Transverse colon (tissue), 4 donors: ENCODE measurements around the gene NOXO1. TPM values are rescaled to one million over a fixed set of nuclear protein-coding genes. Genes with fewer than 3 reads are reported as not detected.

Source experiments
- DNase-seq: peaks from one replicate; pipeline ENCODE4 v3.0.0-alpha.2; 2019
- H3K27ac ChIP-seq, 4 donors: fragments of 200-600 bp; sonication (generic); 2 replicates each; pipeline ENCODE4 v1.5.1; 2016 to 2018; ENCODE audit warnings: inconsistent platforms in 4 of 4
- H3K27me3 ChIP-seq: fragments of 200-600 bp; sonication (generic); 2 replicates; pipeline ENCODE4 v1.5.1; 2017; ENCODE audit warnings: inconsistent platforms
- H3K36me3 ChIP-seq, 4 donors: fragments of 200-600 bp; sonication (generic); 2 replicates each; pipeline ENCODE4 v1.5.1; 2017 to 2019; ENCODE audit warnings: inconsistent platforms in 4 of 4
- H3K4me1 ChIP-seq, 4 donors: fragments of 200-600 bp; sonication (generic); 2 replicates each; pipeline ENCODE4 v1.5.1; 2017 to 2020; ENCODE audit warnings: inconsistent platforms in 4 of 4
- H3K4me3 ChIP-seq, 4 donors: fragments of 200-600 bp; sonication (generic); 1 replicate in 1 of 4; 2 replicates in 3 of 4; pipeline versions ENCODE4 v1.5.1 to v1.6.1; 2017 to 2019; ENCODE audit warnings: inconsistent platforms in 4 of 4
- H3K9me3 ChIP-seq, 2 donors: fragments of 200-600 bp; sonication (generic); 2 replicates each; pipeline ENCODE4 v1.5.1; 2017 to 2019; ENCODE audit warnings: inconsistent platforms in 2 of 2
- CTCF ChIP-seq, 5 experiments: fragments of 200-600 bp in 3 of 5; fragments of 450-650 bp in 2 of 5; sonication (generic) in 3 of 5; IDR thresholded peaks; 1 replicate in 2 of 5; 2 replicates in 3 of 5; pipeline ENCODE4 v1.5.1; 2016 to 2017; ENCODE audit warnings: antibody characterized with exemption in 5 of 5, inconsistent platforms in 3 of 5, mild to moderate bottlenecking in 2 of 5, moderate library complexity in 1 of 5
- EP300 ChIP-seq: sonication (generic); formaldehyde crosslinking; IDR thresholded peaks from one replicate; pipeline ENCODE4 v1.6.1; 2017; ENCODE audit warnings: antibody characterized with exemption, low read depth
- POLR2A ChIP-seq: fragments of 450-650 bp; IDR thresholded peaks from one replicate; pipeline ENCODE4 v1.6.1; 2016; ENCODE audit warnings: antibody characterized with exemption, mild to moderate bottlenecking, moderate library complexity
- POLR2AphosphoS5 ChIP-seq, 3 donors: sonication (generic); formaldehyde crosslinking; IDR thresholded peaks; one replicate each; pipeline ENCODE4 v1.6.1; 2016; ENCODE audit warnings: antibody characterized with exemption in 3 of 3
- WGBS, 2 donors: methylation state at CpG; one replicate each; pipeline ENCODE4 v1.1.5; 2018; ENCODE audit warnings: low coverage in 1 of 2; 5-methylcytosine and 5-hydroxymethylcytosine counted together
- in situ Hi-C, 4 donors: fragments of 200-750 bp; cut with MboI; loops; one replicate each; pipeline versions ENCODE4 v1.15.0 to v1.15.1; 2017; ENCODE audit warnings: low sequenced_read_pairs in 3 of 4, low pct_ligation_motif_present in 1 of 4, low pct_unique_long_range_greater_than_20kb in 1 of 4
- intact Hi-C: fragments of 100-400 bp; cut with DNase I; formaldehyde crosslinking; loops from one replicate; pipeline ENCODE4 v1.15.1; 2023; ENCODE audit warnings: low total_unique reads
- total RNA-seq, 4 donors: library from RNA; depleted of rRNA; stranded (reverse); fragments of >200 nt; gene quantifications; one replicate each; pipeline ENCODE4 v1.1.0, GENCODE V29; 2016

The NOXO1 gene
- total RNA-seq, 4 donors from 2014 or later: 4.2 to 29.8 (median 19.4) TPM

- TF ChIP-seq POLR2A: peak; percentile 45
- TF ChIP-seq EP300: no peak
- TF ChIP-seq POLR2AphosphoS5 (IDR thresholded peaks at IDR 0.05): peak in 2 of 3 donors; percentile 11 to 18
- TF ChIP-seq CTCF (IDR thresholded peaks at IDR 0.05): no peak
- Histone ChIP-seq H3K27ac (peak overlapping the region; percentile 91 to 95 (median 93)), H3K9me3 (no peaks in the 10 kb centered on the region), H3K27me3 (peaks cover 39% of the 10 kb centered on the region), H3K4me1 (peaks cover 22 to 67% (median 58%) of the 10 kb centered on the region in 4 donors), H3K4me3 (peak overlapping the region; percentile 58 to 90 (median 82)), H3K36me3 (peaks cover 0 to 7% (median 0%) of the 10 kb centered on the region in 4 donors)
- WGBS, 2 donors: 9 to 24% methylated on average over 7 to 36 of the region's 58 CpGs
- in situ Hi-C loops: no loop called here
- DNase-seq: peak; percentile 68
- intact Hi-C loops: loop anchor here (10.0 kb wide), 1 partner anchor 680 kb away; no protein-coding TSS in a partner anchor
Measured at GRCh38 chr16:1984347-1985225, 3.3 kb upstream of the NOXO1 start.

- intact Hi-C loops (loop anchor here (10.0 kb wide), 1 partner anchor 681 kb away; no protein-coding TSS in a partner anchor), in situ Hi-C loops (no loop called here)
- H3K27me3 ChIP-seq: peaks cover 37% of the 10 kb centered on the region
Measured at GRCh38 chr16:1983544-1984346, 2.5 kb upstream of the NOXO1 start, which contains the start of gene GFER. Gene GFER, plus strand, starts transcription at chr16:1984193. Its CDS starts 26 bp downstream, at chr16:1984219.

GRCh38 chr16:1982991-1983543 is 1.8 kb upstream of the NOXO1 start:
- Histone ChIP-seq H3K9me3 (no peaks in the 10 kb centered on the region), H3K36me3 (peaks cover 0 to 8% (median 2%) of the 10 kb centered on the region in 4 donors), H3K4me1 (peaks cover 22 to 66% (median 60%) of the 10 kb centered on the region in 4 donors), H3K27me3 (peaks cover 39% of the 10 kb centered on the region), H3K4me3 (peak overlapping the region in 3 of 4 donors; percentile 74 to 90 (median 89)), H3K27ac (peak overlapping the region; percentile 91 to 95 (median 93))
- 28 to 40% methylated on average over 1 to 19 of the region's 19 CpGs for WGBS, 2 donors
- in situ Hi-C loops: no loop called here
- intact Hi-C loops: loop anchor here (10.0 kb wide), 1 partner anchor 682 kb away; no protein-coding TSS in a partner anchor
- peak in 1 of 5 experiments; percentile 3 for TF ChIP-seq CTCF (IDR thresholded peaks at IDR 0.05)
- no peak for TF ChIP-seq POLR2AphosphoS5 (IDR thresholded peaks at IDR 0.05)
- no peak for TF ChIP-seq POLR2A
- TF ChIP-seq EP300: no peak
- no peak for DNase-seq

More at GRCh38 chr16:1983544-1984346, 2.5 kb upstream of the NOXO1 start, which contains the start of gene GFER:
- Histone ChIP-seq H3K4me1 (peaks cover 22 to 62% (median 57%) of the 10 kb centered on the region in 4 donors), H3K36me3 (peaks cover 0 to 7% (median 0%) of the 10 kb centered on the region in 4 donors), H3K27ac (peak within 1 kb of the TSS; percentile 91 to 95 (median 93)), H3K4me3 (peak within 1 kb of the TSS; percentile 58 to 90 (median 82)), H3K9me3 (no peaks in the 10 kb centered on the region)
- 1% methylated on average over 37 of the region's 109 CpGs; no CpG with 5 or more reads in 1 of the 2 donors for WGBS, 2 donors
- DNase-seq: peak; percentile 92
- TF ChIP-seq POLR2AphosphoS5 (IDR thresholded peaks at IDR 0.05) (peak in 2 of 3 donors; percentile 72 to 76), EP300 (no peak), POLR2A (peak; percentile 71), CTCF (IDR thresholded peaks at IDR 0.05) (peak in 4 of 5 experiments; percentile 24 to 45 (median 30))
